Stimulated activated CD4-positive, alpha-beta T cell treated with anti-CD3 and anti-CD28 coated beads, Interleukin-4, amount 100 ng/mL, for 48 hours (primary cell): ENCODE results near the gene MYO1H.
"Not testable (repeated sequence)": the region's sequence is repeated elsewhere in the genome, so short reads cannot be mapped to it uniquely, and the experiment has no call there.

Experiments used
- DNase-seq, 2 donors: peaks; one replicate each; pipeline ENCODE4 v3.0.0-alpha.2; 2020; ENCODE audit warnings: low read depth in 2 of 2

Gene MYO1H, protein sequence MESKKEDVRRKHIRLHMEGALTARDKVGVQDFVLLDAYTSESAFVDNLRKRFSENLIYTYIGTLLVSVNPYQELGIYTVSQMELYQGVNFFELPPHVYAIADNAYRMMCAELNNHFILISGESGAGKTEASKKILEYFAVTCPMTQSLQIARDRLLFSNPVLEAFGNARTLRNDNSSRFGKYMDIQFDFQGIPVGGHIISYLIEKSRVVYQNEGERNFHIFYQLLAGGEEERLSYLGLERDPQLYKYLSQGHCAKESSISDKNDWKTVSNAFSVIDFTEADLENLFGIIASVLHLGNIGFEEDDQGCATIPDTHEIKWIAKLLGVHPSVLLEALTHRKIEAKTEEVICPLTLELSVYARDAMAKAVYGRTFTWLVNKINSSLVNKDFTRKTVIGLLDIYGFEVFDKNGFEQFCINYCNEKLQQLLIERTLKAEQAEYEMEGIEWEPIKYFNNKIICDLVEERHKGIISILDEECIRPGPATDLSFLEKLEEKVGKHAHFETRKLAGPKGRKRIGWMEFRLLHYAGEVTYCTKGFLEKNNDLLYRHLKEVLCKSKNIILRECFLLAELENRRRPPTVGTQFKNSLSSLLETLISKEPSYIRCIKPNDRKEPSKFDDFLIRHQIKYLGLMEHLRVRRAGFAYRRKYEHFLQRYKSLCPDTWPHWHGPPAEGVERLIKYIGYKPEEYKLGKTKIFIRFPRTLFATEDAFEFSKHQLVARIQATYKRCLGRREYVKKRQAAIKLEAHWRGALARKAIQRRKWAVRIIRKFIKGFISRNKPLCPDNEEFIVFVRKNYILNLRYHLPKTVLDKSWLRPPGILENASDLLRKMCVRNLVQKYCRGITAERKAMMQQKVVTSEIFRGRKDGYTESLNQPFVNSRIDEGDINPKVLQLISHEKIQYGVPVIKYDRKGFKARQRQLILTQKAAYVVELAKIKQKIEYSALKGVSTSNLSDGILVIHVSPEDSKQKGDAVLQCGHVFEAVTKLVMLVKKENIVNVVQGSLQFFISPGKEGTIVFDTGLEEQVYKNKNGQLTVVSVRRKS

DNA sequence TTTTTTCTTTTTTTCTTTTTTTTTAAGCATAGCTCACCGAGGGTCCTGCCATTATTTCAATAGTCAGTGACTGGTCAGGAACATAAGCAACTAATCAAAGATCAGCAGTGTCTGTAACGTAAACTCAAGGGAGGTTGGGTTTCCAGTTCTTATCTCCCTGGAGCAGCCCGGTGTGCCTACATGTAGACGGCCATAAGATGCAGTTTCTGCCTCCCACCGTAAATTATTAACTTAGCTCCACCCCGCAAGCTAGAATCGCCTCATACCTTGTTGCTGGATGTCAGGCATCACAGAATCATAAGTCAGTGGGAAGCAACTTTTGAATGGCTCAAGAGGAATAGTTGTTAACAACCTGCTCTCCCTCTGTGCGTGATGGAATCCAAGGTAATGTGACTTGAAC is at the start of gene MYO1H:
TSS of gene MYO1H (plus strand) at position 312 of the 400 bp plus-strand sequence. CDS start at position 373, 61 bp downstream.
- no peak for DNase-seq

DNA sequence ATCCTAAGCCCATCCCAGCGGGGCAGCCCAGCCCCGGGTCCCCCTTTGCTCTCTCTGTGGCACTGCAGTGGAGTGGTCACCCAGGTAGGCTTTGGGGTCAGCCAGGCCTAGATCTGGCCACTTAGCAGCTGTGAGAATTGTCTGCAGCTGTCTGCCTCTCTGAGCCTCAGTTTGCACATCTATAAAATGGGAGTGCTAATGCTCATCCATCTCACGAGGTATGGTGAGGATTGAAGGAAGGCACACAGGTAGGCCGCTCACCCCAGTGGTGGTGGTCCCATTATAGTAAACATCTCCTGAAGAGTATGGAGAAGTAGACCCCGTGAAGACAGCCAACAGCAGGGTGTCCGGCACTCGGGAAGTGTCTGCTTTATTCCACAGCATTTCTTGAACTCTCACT is 47.9 kb upstream of the MYO1H start:
- no peak for DNase-seq

DNA sequence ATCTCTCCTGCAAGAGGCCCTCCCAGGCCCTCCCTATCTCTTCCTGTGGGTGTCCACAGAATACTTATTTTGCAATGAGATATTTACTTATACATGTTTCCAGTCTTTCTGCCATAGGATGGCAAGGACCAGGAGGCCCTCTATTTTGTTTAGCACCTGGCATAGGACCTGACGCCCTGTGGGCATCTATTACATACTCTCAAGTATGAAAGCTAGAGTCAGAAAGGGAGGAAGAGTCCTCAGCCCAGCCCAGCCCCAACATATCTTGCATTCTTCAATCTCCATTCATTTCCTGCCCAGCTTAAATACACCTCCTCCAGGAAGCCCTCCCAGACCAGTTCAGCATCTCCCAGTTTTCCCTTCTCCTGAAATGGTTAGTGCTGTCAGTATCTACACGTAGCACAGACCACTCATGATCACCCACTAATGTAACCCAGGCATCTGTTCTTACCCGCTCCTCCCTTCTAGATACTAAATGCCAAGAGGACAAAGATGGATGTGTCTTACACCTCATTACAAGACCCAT is 46.0 kb upstream of the MYO1H start:
- DNase-seq, result no peak

DNA sequence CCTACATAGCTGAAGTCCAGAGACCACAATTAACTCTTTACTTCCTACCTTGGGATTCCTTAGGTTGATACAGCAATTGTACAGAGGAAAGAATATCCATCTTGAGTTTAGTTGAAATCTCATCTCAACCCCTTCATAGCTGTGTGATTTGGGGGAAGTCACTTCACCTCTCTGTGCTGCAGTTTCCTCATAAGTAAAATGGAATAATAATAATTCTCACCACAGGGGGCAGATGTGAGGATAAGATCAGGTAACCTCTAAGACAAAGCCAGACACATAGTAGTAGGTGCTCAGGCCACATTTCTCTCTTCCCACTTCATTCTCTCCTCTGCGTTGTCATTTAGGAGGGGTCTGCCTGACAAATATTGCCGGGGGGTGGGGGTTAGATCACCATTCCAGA is 45.3 kb upstream of the MYO1H start:
- DNase-seq, result no peak

DNA sequence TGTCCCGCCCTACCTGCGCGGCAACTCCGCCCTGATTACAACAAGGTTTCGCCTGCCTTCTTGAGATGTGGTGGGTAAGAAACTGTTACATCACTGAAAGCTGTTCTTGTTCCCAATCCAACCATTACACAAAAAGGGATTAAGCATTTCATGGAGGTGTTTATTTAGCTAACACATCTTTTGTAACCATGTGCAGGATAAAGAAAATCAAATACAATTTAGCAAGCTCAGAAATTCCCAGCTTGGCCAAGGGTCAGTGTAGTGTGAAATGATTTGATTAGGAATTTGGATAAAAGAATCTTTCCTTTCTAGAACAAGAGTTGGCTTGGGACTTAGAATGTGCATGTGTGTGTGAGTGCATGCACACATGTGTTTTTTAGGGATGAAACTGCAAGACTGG is 44.9 kb upstream of the MYO1H start:
- DNase-seq, result no peak

DNA sequence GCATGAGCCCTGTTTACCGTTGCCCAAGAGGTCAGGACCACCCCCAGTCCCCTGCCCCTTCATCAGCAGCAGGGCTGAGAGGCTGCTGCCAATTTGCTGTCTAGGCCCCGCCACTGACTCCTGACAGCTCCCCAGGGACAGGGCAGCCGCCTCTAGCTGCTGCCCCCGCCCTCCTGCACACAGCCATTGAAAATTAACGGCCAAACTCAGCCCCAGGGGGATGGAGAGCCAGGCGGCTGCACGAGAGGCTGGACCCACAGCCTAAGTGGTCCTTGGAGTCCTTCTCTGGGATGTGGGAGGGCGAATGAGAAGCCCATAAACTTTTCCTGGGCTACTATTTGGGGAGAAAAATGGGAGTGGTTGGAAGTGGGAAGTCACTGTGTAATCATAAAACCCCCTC is 43.2 kb upstream of the MYO1H start:
- no peak for DNase-seq

DNA sequence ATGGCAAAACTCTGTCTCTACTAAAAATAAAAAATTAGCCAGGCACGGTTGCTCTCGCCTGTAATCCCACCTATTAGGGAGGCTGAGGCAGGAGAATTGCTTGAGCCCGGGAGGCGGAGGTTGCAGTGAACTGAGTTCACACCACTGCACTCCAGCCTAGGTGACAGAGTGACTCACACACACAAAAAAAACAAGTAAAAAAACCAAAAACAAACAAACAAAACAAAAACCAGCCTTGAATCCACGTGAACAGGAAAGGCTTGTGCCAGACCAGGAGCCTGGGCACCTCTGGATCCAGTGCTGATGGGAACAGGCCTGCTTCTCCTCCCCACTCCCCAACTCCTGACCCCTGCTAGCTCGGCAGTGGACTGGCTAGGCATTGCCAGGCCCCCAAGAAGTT is 42.2 kb upstream of the MYO1H start:
- DNase-seq, result no peak

DNA sequence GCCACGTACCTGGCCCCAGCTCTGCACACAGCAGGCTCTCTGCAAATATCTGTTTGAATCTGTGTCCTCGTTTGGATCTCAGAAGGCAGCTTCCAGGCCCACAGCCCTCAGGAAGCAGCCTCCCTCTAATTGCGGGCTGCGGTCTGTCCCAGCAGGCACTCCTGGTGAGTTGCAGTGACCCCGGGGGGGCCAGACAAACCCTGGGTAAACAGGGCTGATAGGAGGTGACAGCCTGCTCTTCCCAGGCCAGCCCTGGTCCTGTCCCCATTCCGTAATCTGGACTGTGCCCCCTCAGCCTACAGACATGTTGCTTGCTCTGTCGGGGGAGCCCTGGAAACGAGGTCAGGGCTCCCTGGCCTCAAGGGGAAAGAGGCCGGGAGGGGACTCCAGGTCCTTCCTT is 40.6 kb upstream of the MYO1H start:
- no peak for DNase-seq

DNA sequence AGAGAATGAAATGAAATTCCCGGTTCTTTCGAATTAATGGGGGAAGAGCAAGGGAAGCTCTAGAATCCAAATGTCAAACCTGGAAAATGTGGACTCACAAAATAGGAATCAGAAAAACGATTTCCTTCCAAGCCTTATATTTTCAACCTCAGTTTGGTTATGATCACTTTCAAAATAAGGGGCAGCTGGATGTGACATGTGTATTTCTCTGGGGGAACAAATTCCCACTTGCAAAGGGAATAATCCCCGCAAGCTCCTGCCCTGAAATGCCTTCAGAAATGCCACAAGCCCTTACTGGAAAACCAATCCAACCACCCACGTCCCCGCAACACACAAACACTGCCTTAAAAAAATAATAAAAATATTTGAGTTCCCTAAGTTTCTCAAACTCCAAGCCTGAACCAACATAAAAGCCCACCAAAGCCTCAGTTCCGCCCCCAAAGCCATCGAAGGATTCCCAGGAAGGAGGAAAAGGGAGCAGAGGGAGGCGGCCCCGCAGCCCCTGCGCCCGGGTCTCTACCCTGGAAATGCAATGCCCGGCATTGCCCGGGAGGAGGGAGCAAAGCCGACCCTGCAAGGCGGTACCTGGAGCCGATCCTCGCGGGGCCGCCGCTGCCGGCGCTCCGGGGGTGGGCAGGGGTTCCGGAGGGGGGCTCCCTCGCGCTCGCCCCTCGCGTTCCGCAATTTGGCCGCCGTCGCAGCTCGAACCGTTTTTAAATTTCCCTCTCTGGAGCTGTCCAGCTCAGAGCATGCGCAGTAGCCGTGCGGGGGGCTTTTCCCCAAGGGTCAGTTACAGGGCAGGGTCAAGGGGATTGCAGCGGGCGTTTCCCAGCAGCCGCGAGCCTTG is 38.9 kb upstream of the MYO1H start, which contains the start of gene FOXN4:
TSS of gene FOXN4 (minus strand) at position 751 of the 847 bp plus-strand sequence. CDS start 963 bp downstream, outside the sequence.
- DNase-seq, result no peak

DNA sequence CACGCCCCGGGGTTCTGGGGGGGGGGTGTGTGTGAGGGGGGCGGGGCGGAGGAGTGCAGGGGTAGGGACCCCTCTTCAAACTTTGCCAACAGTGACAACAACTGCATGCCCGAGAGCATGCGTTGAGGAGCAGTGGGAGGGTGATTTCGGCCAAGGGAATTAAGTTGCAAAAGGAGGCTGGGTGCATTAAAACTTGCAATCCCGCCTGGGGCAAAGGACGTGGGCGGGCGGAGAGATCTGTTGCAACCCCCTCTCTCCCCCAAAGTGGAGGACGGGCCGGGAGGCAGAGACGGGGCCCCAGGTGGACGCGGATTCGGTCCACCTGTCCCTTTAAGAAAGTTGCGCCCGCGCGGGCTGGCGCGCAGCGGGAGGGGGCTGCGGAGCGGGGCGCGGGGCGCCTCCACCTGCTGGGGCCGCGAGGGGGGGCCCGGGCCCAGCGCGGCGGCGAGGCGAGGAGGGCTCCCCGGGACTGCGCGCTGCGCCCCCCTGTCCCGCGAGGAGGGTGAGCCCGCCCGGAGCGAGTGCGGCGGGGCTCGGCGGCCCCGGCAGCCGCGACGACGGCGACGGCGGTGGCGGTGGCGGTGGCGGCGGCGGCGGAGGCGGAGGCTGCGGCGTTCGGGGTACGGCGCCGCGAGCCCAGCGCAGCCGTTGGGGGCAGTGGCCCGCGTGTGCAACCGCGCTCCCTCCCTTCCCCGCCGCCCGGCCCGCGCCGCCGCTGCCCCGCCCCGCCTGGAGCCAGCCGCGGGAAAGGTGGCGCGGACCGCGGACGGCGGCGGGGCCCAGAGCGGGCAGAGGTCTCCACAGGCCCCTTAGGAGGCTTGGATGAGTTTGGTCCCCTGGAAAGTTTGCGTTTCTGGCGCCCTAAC is 38.1 kb upstream of the MYO1H start:
- no peak for DNase-seq

DNA sequence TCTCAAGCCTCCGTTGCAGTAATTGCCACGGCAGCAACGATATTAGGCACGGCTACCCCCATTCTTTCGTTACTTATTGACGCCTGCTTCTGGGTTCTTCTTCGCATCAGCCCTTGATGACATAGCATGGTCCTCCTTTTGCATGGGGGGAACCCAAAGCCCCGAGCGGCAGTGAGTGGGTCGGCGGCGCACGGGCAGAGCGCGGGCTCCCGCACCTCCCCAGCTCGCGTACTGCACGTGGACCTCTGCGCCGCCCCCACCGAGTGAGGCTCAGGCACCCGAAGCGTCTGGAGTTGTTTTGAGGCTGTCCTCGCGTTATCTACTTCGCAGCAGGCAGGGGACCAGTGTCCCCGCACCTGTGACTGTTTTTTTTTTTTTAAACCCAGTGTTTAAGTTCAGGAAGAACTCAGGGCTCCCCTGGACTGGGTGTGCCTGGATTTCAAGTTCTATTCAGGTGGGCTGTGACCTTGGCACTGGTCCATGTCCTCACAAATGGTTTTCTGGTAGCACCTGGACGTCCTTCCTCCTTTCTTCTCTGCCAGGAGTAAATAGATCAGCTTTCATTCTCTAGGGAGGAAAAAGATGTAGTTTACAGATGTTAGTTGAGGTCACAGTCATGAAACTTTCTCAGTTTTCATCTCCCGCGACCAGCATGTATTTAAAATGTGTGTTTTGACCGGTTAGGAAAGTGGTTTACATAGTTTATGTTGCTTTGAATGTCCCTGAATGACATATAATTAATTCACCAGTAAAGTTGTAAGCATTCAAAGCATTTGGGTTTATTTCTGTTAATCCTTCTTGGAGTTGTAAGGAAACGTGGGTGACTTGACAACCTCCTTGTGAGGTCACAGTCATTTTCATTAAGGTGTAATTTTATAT is 37.2 kb upstream of the MYO1H start:
- no peak for DNase-seq

DNA sequence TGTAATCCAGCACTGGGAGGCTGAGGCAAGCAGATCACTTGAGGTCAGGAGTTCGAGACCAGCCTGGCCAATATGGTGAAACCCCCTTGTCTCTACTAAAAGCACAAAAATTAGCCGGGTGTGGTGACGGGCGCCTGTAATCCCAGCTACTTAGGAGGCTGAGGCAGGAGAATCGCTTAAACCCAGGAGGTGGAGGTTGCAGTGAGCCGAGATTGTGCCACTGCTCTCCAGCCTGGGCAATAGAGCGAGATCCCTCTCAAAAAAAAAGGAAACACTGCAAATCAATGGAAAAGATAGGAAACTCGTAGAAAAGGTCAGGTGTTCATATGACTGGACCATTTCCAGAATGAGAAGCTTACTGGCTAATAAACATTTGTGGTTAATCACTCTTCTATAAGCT is 26.4 kb upstream of the MYO1H start:
- not testable (repeated sequence) for DNase-seq

DNA sequence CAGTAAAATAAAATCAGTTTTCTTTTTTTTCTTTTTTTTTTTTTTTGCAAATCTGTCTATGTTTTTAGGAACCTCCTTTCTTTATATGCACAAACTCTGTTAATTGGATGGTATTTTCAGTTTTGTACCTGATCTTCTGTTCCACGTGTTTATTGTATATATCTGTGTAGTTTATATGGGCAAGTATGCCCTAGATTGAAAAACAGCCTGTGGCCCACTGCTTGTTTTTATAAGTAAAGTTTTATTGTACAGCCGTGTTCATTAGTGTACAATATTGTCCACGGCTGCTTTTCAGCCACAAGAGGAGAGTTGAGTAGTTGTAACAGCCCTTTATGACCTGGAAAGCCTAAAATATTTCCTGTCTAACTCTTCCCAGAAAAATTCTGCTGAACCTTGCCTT is 18.7 kb upstream of the MYO1H start:
- no peak for DNase-seq

DNA sequence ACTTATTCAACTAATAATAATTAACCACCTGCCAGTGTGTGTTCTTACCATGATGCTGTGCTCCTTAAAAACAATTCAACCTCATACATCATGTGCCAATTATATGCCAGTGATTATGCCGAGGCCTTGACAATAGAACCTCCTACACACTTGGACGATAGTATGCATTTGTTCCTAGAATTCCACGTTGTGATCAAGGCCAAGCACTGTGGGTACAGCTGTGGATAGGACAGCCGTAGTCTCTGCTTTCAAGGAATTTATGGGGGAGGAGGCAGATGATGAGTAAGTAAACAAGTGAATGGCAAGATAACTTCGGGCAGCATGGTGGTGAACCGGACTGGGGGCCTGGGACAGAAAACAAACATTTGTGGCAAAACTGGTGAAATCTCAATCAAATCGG is 18.0 kb upstream of the MYO1H start:
- DNase-seq, result no peak

DNA sequence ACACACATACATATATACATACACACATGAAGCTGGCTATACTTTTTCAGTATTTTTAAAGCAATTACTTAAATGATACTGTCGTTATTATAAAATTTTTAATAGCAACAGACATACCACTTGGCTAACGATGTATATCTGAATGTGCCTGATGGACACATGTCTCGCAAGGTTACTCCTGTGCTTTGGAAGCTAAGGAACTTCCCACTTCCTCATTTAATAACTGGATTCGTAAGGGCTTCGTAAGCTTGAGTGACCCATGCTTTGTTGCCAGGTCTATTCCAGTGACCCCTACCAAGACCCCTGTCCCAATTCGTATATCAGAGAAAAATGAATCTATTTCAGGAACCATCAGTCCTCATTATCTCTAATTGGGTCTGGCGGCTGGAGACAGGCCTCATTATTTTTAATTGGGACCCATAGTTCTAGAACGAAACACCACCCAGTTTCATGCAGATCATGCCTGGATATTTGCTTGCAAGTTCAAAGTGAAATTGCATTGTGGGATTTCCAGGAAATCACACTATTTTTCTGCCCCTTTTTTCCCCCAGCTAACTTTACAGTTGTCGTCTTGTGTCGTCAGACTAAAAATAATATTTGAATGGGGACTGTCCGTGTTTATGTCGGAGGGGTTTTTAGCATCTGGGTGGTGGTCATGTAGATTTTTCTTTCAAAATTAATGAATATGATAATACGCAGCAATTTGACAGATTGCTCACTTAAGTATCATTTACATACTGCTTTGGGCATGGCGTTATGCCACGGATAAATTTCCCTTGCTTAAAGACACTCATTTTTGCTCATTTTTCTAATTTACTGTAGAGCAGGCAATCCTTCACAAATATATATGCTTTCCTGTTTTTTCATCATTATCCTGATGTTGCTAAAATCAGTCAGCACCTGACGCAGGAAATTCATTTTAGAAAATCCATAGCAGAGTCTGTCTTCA is 17.1 kb upstream of the MYO1H start:
- no peak for DNase-seq

DNA sequence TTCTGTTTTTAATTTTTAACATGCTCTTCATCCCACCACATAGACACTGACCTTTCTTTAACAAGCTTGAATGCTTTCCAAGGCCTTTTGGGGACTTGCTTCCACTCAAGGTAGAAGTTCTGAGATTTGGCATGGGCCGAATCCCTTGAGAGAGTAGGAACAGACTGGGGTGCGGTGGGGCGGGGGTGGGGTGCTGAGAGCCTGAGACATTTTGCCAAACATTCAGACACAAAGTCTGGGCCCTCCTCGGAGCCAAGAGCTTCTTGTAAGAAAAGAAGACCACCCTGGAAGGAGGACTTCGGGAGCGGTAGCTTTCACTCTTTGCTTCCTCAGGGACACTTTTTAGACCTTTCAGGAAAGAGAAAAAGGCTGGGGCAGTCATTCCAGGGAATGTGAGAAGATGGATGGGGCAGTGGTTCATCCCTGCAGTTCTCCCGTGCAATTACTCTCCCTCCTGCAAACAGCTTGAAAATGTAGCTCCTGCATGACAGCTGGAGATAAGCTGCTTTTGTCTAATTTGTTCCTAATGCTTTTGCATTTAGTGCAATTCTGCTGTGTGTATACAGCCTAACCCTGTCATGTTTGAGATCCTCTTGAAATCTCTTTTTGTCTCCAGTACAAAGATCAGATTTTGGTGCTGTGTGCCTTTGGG is 16.3 kb upstream of the MYO1H start:
- no peak for DNase-seq

DNA sequence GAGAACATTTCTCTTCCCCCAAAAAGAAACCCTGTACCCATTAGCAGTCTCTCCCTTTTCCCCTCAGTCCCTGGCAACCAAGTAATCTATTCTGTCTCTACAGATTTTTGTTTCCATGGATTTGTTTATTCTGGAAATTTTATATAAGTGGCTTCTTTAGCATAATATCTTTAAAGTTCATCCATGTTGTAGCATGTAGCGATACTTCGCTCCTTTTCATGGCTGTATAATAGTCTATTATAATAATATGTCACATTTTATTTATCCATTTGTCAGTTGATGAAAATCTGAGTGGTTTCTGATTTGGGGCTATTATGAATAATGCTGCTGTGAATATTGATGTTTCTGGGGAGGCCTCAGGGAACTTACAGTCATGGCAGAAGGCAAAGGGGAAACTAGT is 12.8 kb upstream of the MYO1H start:
- DNase-seq, result no peak

DNA sequence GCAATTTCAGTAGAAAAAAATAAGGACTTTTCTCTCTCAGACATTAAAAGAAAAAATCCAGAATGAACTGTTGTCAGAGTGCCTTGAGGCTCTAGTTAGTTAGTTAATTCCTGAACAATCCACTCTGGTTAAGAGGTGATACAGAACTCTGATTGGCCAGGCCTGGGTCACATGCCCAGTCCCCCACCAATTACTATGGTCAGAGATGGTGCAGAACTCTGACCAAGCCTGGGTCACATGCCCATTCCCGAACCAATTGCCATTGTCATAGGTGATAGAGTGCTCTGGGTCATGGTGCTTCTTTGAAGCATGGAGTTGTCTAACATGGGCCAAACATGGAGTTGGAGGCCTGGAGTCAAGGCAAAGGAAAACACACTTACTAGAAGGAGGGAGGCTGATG is 11.1 kb upstream of the MYO1H start:
- DNase-seq, result no peak
